GM12891 (cell line): ENCODE data around the gene PPP1R1C.

Source experiments
- POLR2A ChIP-seq: IDR thresholded peaks from 2 replicates; pipeline ENCODE4 v1.6.1; 2011; ENCODE audit warnings: low read depth, low read length, control low read depth
- POLR2AphosphoS5 ChIP-seq: IDR thresholded peaks from 2 replicates; pipeline ENCODE4 v1.6.1; 2011; ENCODE audit warnings: low read depth, low read length, control low read depth
- SPI1 ChIP-seq: IDR thresholded peaks from 2 replicates; pipeline ENCODE4 v1.6.1; 2011; ENCODE audit warnings: low read depth, low read length, control low read depth
- TAF1 ChIP-seq: IDR thresholded peaks from 2 replicates; pipeline ENCODE4 v1.6.1; 2011; ENCODE audit warnings: low read depth, low read length, control low read depth

GRCh38 chr2:182038576-182038975, 52.9 kb downstream of the PPP1R1C start:
- TF ChIP-seq POLR2A (no peak), POLR2AphosphoS5 (no peak), TAF1 (no peak), SPI1 (no peak)
